Naive thymus-derived CD8-positive, alpha-beta T cell (primary cell): Measurements from ENCODE around the gene RETNLB. TPM values are rescaled to one million over a fixed set of nuclear protein-coding genes. Genes with fewer than 3 reads are reported as not detected.

Experiments
- ATAC-seq, 2 donors: fragments of 150-1000 bp; cut with Tn5 transposase in 1 of 2; sonication (Bioruptor Pico), chemical (Tn5 transposase) in 1 of 2; 1 replicate in 1 of 2; 2 replicates in 1 of 2; pipeline ENCODE4 v1.10.0; 2021; ENCODE audit warnings: mild to moderate bottlenecking in 2 of 2, moderate library complexity in 2 of 2
- POLR2A ChIA-PET: fragments of 350-600 bp; sonication (Branson Sonifier 250); formaldehyde crosslinking; loops from one replicate; lab custom pipeline; 2021; ENCODE audit warnings: antibody characterized with exemption; lab: Charles Lee
- DNase-seq, 10 donors: peaks; one replicate each; pipeline versions ENCODE4 v3.0.0 to v3.0.0-alpha.2; 2020 to 2022
- H3K27ac Mint-ChIP-seq, 10 donors: one replicate each; pipeline ENCODE4 v1.8.0; 2020 to 2022; ENCODE audit warnings: mild to moderate bottlenecking in 10 of 10, mixed read lengths in 10 of 10, moderate library complexity in 4 of 10, inconsistent platforms in 1 of 10
- H3K27me3 Mint-ChIP-seq, 5 donors: one replicate each; pipeline ENCODE4 v1.8.0; 2021 to 2022; ENCODE audit warnings: mixed read lengths in 5 of 5
- H3K36me3 Mint-ChIP-seq, 3 donors: one replicate each; pipeline ENCODE4 v1.8.0; 2020 to 2022; ENCODE audit warnings: mixed read lengths in 3 of 3, mild to moderate bottlenecking in 2 of 3, inconsistent platforms in 1 of 3
- H3K4me1 Mint-ChIP-seq, 4 donors: one replicate each; pipeline ENCODE4 v1.8.0; 2021 to 2022; ENCODE audit warnings: mixed read lengths in 4 of 4
- H3K4me3 Mint-ChIP-seq, 10 donors: one replicate each; pipeline ENCODE4 v1.8.0; 2020 to 2022; ENCODE audit warnings: mild to moderate bottlenecking in 10 of 10, mixed read lengths in 10 of 10, moderate library complexity in 6 of 10, inconsistent platforms in 1 of 10
- H3K9me3 Mint-ChIP-seq, 9 donors: one replicate each; pipeline ENCODE4 v1.8.0; 2020 to 2022; ENCODE audit warnings: mixed read lengths in 9 of 9, mild to moderate bottlenecking in 3 of 9, inconsistent platforms in 1 of 9, moderate library complexity in 1 of 9
- polyA plus RNA-seq, 3 donors: library from polyadenylated mRNA; unstranded; fragments of 300-500 nt; fragmentation: Illumina TruSeq; gene quantifications; one replicate each; pipeline ENCODE4 v1.2.3, GENCODE V29; 2021
- total RNA-seq, 8 experiments: library from RNA in 2 of 8; stranded (reverse) in 2 of 8; gene quantifications; one replicate each; pipeline ENCODE4 v1.2.3 and lab custom pipeline; 2021 to 2026

The RETNLB gene
- total RNA-seq (not detected), polyA plus RNA-seq (not detected), total RNA-seq (lab: John Stamatoyannopoulos, UW) (0 to 0.08 (median 0) reads per million in 6 experiments)

- Mint-ChIP-seq H3K36me3 (no peaks in the 10 kb centered on the region), H3K4me3 (no peak within 1 kb of the TSS), H3K27me3 (peaks cover 0 to 7% (median 0%) of the 10 kb centered on the region in 5 donors), H3K9me3 (peaks cover 0 to 4% (median 0%) of the 10 kb centered on the region in 9 donors), H3K4me1 (peaks cover 2 to 10% (median 4%) of the 10 kb centered on the region in 4 donors), H3K27ac (no peak within 1 kb of the TSS)
- POLR2A ChIA-PET, result no interaction called here
- DNase-seq (no peak), ATAC-seq (no peak)
Observed at GRCh38 chr3:108757404-108757982, at the start of gene RETNLB. RETNLB (minus strand) TSS chr3:108757410; CDS start chr3:108757185, 225 bp downstream.

- Mint-ChIP-seq H3K4me3 (peak overlapping the region in 9 of 10 donors; percentile 20 to 61 (median 46)), H3K36me3 (peaks cover 0 to 7% (median 6%) of the 10 kb centered on the region in 3 donors), H3K4me1 (peaks cover 8 to 25% (median 21%) of the 10 kb centered on the region in 4 donors), H3K27me3 (no peaks in the 10 kb centered on the region), H3K9me3 (peaks cover 0 to 32% (median 7%) of the 10 kb centered on the region in 9 donors), H3K27ac (peak overlapping the region; percentile 8 to 91 (median 78))
- ATAC-seq (peak; percentile 90 to 96), DNase-seq (peak in 7 of 10 donors; percentile 25 to 86 (median 67))
- POLR2A ChIA-PET, result interaction anchor here (0.8 to 1.7 kb wide), 4 partner anchors 13 to 217 kb away, joined by 3 to 5 read pairs (median 4); partner anchors contain the start of gene CIP2A
Observed at GRCh38 chr3:108806316-108806715, 49.1 kb upstream of the RETNLB start.

GRCh38 chr3:108804966-108805365 lies 47.8 kb upstream of the RETNLB start:
- Mint-ChIP-seq H3K27ac (peak overlapping the region in 8 of 10 donors; percentile 8 to 83 (median 72)), H3K9me3 (peaks cover 0 to 38% (median 8%) of the 10 kb centered on the region in 9 donors), H3K4me3 (peak overlapping the region in 3 of 10 donors; percentile 1 to 29 (median 23)), H3K27me3 (no peaks in the 10 kb centered on the region), H3K36me3 (peaks cover 0 to 13% (median 6%) of the 10 kb centered on the region in 3 donors), H3K4me1 (peaks cover 8 to 25% (median 21%) of the 10 kb centered on the region in 4 donors)
- DNase-seq (no peak), ATAC-seq (no peak)
- POLR2A ChIA-PET, result no interaction called here

- no peak overlapping the region for H3K4me3 Mint-ChIP-seq
- POLR2A ChIA-PET, result no interaction called here
- H3K9me3 Mint-ChIP-seq, result peaks cover 0 to 38% (median 8%) of the 10 kb centered on the region in 9 donors
- H3K27ac Mint-ChIP-seq, result peak overlapping the region in 2 of 10 donors; percentile 66 to 78
- DNase-seq (no peak), ATAC-seq (no peak)
- H3K27me3 Mint-ChIP-seq, result no peaks in the 10 kb centered on the region
- peaks cover 8 to 25% (median 21%) of the 10 kb centered on the region in 4 donors for H3K4me1 Mint-ChIP-seq
- peaks cover 0 to 13% (median 6%) of the 10 kb centered on the region in 3 donors for H3K36me3 Mint-ChIP-seq
Observed at GRCh38 chr3:108804437-108804836, 47.2 kb upstream of the RETNLB start.

GRCh38 chr3:108791473-108791872 lies 34.3 kb upstream of the RETNLB start:
- Mint-ChIP-seq H3K27me3 (no peaks in the 10 kb centered on the region), H3K27ac (no peak overlapping the region), H3K36me3 (peaks cover 0 to under 1% (median 0%) of the 10 kb centered on the region in 3 donors), H3K9me3 (peaks cover 0 to 9% (median 0%) of the 10 kb centered on the region in 9 donors), H3K4me3 (no peak overlapping the region), H3K4me1 (no peaks in the 10 kb centered on the region)
- DNase-seq, result no peak
- no peak for ATAC-seq
- POLR2A ChIA-PET, result no interaction called here

GRCh38 chr3:108780235-108780634 lies 23.0 kb upstream of the RETNLB start:
- DNase-seq (peak; percentile 4 to 64 (median 43)), ATAC-seq (peak; percentile 68 to 96)
- Mint-ChIP-seq H3K4me3 (peak overlapping the region in 8 of 10 donors; percentile 8 to 79 (median 38)), H3K4me1 (peaks cover 16 to 39% (median 36%) of the 10 kb centered on the region in 4 donors), H3K27ac (peak overlapping the region; percentile 8 to 92 (median 70)), H3K27me3 (no peaks in the 10 kb centered on the region), H3K36me3 (no peaks in the 10 kb centered on the region), H3K9me3 (peaks cover 0 to 2% (median 0%) of the 10 kb centered on the region in 9 donors)
- POLR2A ChIA-PET, result no interaction called here

- peak overlapping the region in 5 of 10 donors; percentile 24 to 83 (median 48) for H3K27ac Mint-ChIP-seq
- H3K36me3 Mint-ChIP-seq, result no peaks in the 10 kb centered on the region
- DNase-seq, result no peak
- H3K4me3 Mint-ChIP-seq, result peak overlapping the region in 2 of 10 donors; percentile 8 to 60
- no peaks in the 10 kb centered on the region for H3K27me3 Mint-ChIP-seq
- H3K9me3 Mint-ChIP-seq, result peaks cover 0 to 2% (median 0%) of the 10 kb centered on the region in 9 donors
- ATAC-seq, result no peak
- POLR2A ChIA-PET, result no interaction called here
- H3K4me1 Mint-ChIP-seq, result peaks cover 16 to 39% (median 36%) of the 10 kb centered on the region in 4 donors
Observed at GRCh38 chr3:108779496-108779895, 22.3 kb upstream of the RETNLB start.

GRCh38 chr3:108775649-108776048 lies 18.4 kb upstream of the RETNLB start:
- no peak overlapping the region for H3K27ac Mint-ChIP-seq
- H3K27me3 Mint-ChIP-seq, result no peaks in the 10 kb centered on the region
- H3K36me3 Mint-ChIP-seq, result peaks cover 0 to 4% (median 0%) of the 10 kb centered on the region in 3 donors
- H3K4me1 Mint-ChIP-seq, result peaks cover 16 to 35% (median 33%) of the 10 kb centered on the region in 4 donors
- POLR2A ChIA-PET, result no interaction called here
- ATAC-seq, result no peak
- DNase-seq, result no peak
- H3K4me3 Mint-ChIP-seq, result no peak overlapping the region
- H3K9me3 Mint-ChIP-seq, result peaks cover 0 to 2% (median 0%) of the 10 kb centered on the region in 9 donors

- POLR2A ChIA-PET, result no interaction called here
- H3K4me3 Mint-ChIP-seq, result no peak overlapping the region
Observed at GRCh38 chr3:108767253-108767652, 10.0 kb upstream of the RETNLB start.

GRCh38 chr3:108755686-108756085 lies 1.5 kb downstream of the RETNLB start:
- ATAC-seq, result no peak
- DNase-seq, result no peak
- Mint-ChIP-seq H3K4me3 (no peak overlapping the region), H3K27me3 (peaks cover 0 to 7% (median 0%) of the 10 kb centered on the region in 5 donors), H3K4me1 (peaks cover 2 to 10% (median 4%) of the 10 kb centered on the region in 4 donors), H3K9me3 (peaks cover 0 to 4% (median 0%) of the 10 kb centered on the region in 9 donors), H3K27ac (peak overlapping the region in 1 of 10 donors; percentile 6), H3K36me3 (no peaks in the 10 kb centered on the region)
- POLR2A ChIA-PET, result interaction anchor here (0.6 to 0.7 kb wide), 2 partner anchors 40 to 64 kb away, joined by 3 read pairs; no protein-coding TSS in a partner anchor

More at GRCh38 chr3:108767253-108767652, 10.0 kb upstream of the RETNLB start:
- DNase-seq (no peak), ATAC-seq (no peak)
- no peaks in the 10 kb centered on the region for H3K9me3 Mint-ChIP-seq
- H3K27ac Mint-ChIP-seq, result no peak overlapping the region
- no peaks in the 10 kb centered on the region for H3K4me1 Mint-ChIP-seq
- peaks cover 0 to 4% (median 0%) of the 10 kb centered on the region in 3 donors for H3K36me3 Mint-ChIP-seq
- H3K27me3 Mint-ChIP-seq, result peaks cover 0 to 4% (median 0%) of the 10 kb centered on the region in 5 donors

GRCh38 chr3:108744762-108745161 lies 12.4 kb downstream of the RETNLB start:
- ATAC-seq (no peak), DNase-seq (no peak)
- H3K27me3 Mint-ChIP-seq, result peaks cover 0 to 9% (median 1%) of the 10 kb centered on the region in 5 donors
- no peak overlapping the region for H3K4me3 Mint-ChIP-seq
- H3K27ac Mint-ChIP-seq, result no peak overlapping the region
- peaks cover 0 to 2% (median 0%) of the 10 kb centered on the region in 3 donors for H3K36me3 Mint-ChIP-seq
- POLR2A ChIA-PET, result no interaction called here
- H3K4me1 Mint-ChIP-seq, result peaks cover 0 to 6% (median 1%) of the 10 kb centered on the region in 4 donors
- peaks cover 0 to 9% (median 2%) of the 10 kb centered on the region in 9 donors for H3K9me3 Mint-ChIP-seq

- no peaks in the 10 kb centered on the region for H3K4me1 Mint-ChIP-seq
- H3K36me3 Mint-ChIP-seq, result peaks cover 0 to 2% (median 0%) of the 10 kb centered on the region in 3 donors
- H3K27me3 Mint-ChIP-seq, result peaks cover 0 to 13% (median 1%) of the 10 kb centered on the region in 5 donors
- peaks cover 0 to 9% (median 2%) of the 10 kb centered on the region in 9 donors for H3K9me3 Mint-ChIP-seq
- ATAC-seq, result no peak
- no peak for DNase-seq
- POLR2A ChIA-PET, result no interaction called here
- no peak overlapping the region for H3K4me3 Mint-ChIP-seq
- no peak overlapping the region for H3K27ac Mint-ChIP-seq
Observed at GRCh38 chr3:108742929-108743328, 14.3 kb downstream of the RETNLB start.

GRCh38 chr3:108736821-108737220 lies 20.4 kb downstream of the RETNLB start:
- ATAC-seq, result no peak

More at GRCh38 chr3:108736821-108737220, 20.4 kb downstream of the RETNLB start:
- Mint-ChIP-seq H3K9me3 (no peaks in the 10 kb centered on the region), H3K4me1 (no peaks in the 10 kb centered on the region), H3K27me3 (peaks cover 0 to 9% (median 1%) of the 10 kb centered on the region in 5 donors), H3K36me3 (no peaks in the 10 kb centered on the region), H3K4me3 (no peak overlapping the region), H3K27ac (no peak overlapping the region)
- POLR2A ChIA-PET, result no interaction called here
- no peak for DNase-seq
